Left cardiac atrium (tissue), 4 donors: ENCODE measurements around the gene SUSD6. TPM values are rescaled to one million over a fixed set of nuclear protein-coding genes. Genes with fewer than 3 reads are reported as not detected.
"Not testable (repeated sequence)": the region's sequence is repeated elsewhere in the genome, so short reads cannot be mapped to it uniquely, and the experiment has no call there.

Experiments used
- ATAC-seq, 2 donors: fragments of 200-7000 bp; cut with Tn5 transposase; one replicate each; pipeline ENCODE4 v1.9.1; 2020; ENCODE audit warnings: mild to moderate bottlenecking in 2 of 2, moderate library complexity in 2 of 2
- DNase-seq: peaks from one replicate; pipeline ENCODE4 v3.0.0-alpha.2; 2020
- intact Hi-C, 2 donors: fragments of 100-400 bp; cut with DNase I; formaldehyde crosslinking; loops; one replicate each; pipeline versions ENCODE4 v1.14.1 to v1.15.1; 2022 to 2023
- total RNA-seq, 2 donors: library from RNA; stranded (reverse); fragmentation: NEBNext Ultra II Directional; extraction: Animal tissue kit (Norgen Biotek cat#: 25700); gene quantifications; one replicate each; pipeline ENCODE4 v1.2.1, GENCODE V29; 2021
- donor health status: DM: no; HTN: yes; CAD: no.
- donor health status: DM: no; HTN: yes; CAD: no; lungs with severe emphysema.
- donor health status: DM: yes; HTN: yes; CAD: no.
- donor health status: Dilated cardiomyopathy.

Gene SUSD6
- total RNA-seq, 2 donors from 2014 or later, result 21.8 to 28.1 TPM

DNA sequence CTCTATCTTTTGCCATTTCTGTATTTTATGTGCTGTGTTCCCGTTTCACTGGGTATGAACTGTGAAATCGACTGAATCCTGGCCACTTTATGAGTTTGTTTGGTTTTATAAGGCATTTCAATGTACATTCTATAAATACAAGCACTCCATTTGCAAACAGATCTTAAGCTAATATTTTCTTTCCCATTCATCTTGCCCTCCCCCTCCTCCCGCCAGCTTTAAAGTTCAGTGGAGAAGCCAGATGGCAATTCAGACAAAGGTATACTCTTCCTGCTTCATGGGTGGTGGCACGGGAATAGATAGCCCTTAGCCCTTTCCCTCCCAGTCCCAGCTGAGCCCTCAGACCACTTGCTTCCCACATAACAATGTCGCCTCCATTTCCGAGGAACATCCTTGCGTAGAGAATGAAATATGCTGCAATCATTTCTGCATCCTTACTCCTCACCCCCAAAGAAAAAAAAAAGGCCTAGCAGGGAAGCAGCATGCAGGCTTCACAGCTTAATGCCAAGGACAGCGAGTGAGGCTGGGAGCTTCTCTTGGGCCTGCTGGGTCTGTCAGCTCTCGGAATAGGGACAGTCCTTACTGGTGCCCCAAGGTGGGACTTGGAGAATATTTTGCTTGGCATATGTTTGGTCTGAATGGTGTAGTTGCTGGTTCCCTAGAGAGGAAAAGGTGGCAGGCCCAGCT is 102.7 kb downstream of the SUSD6 start:
- ATAC-seq (no peak), DNase-seq (no peak)
- intact Hi-C loops, result no loop called here

DNA sequence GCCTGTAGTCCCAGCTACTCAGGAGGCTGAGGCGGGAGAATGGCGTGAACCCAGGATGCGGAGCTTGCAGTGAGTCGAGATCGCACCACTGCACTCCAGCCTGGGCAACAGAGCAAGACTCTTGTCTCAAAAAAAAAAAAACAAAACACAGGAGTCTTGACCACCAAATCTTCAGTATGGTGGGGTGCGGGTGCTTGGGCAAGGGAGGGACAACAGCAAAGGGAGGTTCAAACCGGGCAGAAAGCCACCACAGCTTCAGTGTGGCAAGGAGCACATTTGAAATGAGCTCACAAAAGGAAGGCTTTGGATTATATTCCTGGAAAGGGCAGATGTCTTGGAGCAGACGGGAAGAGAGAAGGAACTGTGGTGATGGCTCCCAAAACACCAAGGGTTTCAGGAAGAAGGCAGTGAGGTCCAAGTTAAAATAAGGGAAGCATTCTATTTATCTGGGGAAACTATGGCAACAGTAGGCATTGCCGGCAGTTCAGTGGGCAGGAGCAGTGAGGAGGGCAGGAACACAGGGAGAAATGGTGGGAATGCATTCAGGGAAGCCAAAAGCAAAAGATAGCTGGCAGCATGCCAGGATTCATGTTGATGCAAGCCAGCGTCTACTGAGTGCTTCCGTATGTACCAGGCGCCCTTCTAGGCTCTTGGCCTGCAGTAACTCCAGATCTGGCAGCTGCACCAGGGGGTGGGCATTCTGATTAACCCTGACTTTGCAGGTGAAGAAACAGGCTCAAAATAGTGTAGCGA is 104.5 kb downstream of the SUSD6 start:
- ATAC-seq (peak; percentile 66 to 72), DNase-seq (peak; percentile 77)
- intact Hi-C loops, result loop anchor here in 1 of 2 donors (5.0 kb wide), 1 partner anchor 104 kb away; the partner anchor contains the start of gene SUSD6

DNA sequence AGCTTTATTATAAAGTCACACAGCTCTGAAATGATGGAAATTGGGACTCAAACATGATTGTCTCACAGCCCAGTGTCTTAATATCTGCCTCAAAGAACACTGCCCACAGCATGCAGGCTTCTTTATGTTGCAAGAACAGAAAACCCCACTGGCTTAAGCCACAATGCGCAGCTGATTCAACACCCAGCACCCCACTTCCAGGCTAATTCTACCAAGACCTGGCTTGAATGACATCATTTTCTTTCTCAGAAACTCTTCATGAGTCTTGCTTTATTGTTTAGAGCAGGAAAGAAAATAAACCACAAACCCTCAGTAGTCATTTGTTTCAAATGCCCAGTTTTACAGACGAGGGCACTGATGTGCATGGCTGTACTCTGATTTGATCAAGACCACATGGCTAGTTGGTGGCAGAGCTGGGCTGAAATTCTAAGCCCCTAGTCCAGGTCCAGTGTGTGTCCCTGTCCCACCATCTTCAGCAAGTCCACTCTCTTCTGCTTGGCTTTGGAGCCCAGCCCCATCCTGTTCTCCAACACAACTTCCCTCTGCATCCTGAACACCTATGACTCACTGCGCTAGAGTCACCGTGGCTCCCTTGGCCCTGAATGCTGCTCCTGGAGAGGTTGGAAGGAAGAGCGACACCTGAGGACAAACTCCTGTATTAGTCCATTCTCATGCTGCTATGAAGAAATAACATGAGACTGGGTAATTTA is 105.2 kb downstream of the SUSD6 start:
- intact Hi-C loops, result loop anchor here in 1 of 2 donors (5.0 kb wide), 1 partner anchor 104 kb away; the partner anchor contains the start of gene SUSD6
- DNase-seq (peak; percentile 32), ATAC-seq (peak; percentile 16 to 21)

DNA sequence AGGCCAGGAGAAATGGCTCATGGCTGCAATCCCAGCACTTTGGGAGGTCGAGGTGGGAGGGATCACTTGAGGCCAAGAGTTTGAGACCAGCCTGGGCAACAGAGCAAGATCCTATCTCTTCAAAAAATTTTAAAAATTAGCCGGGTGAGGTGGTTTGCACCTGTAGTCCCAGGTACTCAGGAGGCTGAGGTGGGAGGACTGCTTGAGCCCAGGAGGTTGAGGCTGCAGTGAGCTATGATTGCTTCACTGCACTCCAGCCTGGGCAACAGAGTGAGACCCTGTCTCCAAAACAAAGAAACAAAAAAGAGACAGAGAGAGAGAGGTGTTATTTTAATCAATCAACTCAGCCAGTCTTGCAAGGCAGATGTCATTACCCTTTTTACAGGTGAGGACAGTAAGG is 107.2 kb downstream of the SUSD6 start:
- DNase-seq, ATAC-seq: not testable (repeated sequence)
- intact Hi-C loops, result loop anchor here in 1 of 2 donors (5.0 kb wide), 1 partner anchor 106 kb away; the partner anchor contains the start of gene SUSD6

DNA sequence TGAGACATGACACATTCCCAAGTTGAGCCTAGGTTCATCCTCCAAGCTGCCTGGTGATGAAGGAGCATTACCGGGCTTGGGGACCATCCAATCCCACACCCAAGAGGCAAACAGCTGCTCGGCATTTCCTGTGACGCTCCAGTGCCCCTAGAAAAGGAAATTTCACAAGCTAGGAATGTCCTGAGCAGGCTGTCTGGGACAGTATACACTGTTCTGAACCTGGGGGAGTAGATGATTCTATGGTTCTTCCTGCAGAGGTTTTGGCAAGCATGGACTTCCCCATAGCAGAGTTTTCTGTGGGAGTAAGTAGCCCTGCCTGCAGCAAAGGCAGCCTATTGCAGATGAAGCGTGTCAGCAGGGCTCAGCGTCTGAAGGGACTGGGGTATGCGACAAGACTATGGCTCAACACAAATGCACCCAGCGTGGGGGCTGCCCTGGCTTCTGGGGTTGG is 108.1 kb downstream of the SUSD6 start:
- intact Hi-C loops, result loop anchor here in 1 of 2 donors (5.0 kb wide), 1 partner anchor 107 kb away; the partner anchor contains the start of gene SUSD6
- ATAC-seq (peak; percentile 31 to 80), DNase-seq (peak; percentile 71)

DNA sequence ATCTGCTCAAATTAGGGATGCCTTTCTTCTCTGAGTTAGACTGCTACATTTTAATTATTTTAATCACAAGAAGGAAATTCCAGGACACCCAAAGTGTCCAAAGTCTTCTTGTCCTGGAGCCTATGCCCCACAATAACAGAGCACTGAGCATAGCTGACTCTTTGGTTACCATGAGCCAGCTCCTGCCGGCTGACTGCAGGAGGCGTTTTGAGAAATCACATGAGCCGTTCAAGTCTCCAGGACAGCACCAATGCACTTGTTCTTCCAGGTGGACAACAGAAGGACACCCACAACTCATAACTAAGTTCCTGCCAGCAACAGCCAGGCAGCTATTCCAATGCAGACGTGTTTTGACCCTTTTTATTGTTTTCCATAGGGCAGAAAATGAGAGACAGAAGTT is 109.5 kb downstream of the SUSD6 start:
- ATAC-seq, result no peak
- DNase-seq, result no peak
- intact Hi-C loops, result no loop called here

DNA sequence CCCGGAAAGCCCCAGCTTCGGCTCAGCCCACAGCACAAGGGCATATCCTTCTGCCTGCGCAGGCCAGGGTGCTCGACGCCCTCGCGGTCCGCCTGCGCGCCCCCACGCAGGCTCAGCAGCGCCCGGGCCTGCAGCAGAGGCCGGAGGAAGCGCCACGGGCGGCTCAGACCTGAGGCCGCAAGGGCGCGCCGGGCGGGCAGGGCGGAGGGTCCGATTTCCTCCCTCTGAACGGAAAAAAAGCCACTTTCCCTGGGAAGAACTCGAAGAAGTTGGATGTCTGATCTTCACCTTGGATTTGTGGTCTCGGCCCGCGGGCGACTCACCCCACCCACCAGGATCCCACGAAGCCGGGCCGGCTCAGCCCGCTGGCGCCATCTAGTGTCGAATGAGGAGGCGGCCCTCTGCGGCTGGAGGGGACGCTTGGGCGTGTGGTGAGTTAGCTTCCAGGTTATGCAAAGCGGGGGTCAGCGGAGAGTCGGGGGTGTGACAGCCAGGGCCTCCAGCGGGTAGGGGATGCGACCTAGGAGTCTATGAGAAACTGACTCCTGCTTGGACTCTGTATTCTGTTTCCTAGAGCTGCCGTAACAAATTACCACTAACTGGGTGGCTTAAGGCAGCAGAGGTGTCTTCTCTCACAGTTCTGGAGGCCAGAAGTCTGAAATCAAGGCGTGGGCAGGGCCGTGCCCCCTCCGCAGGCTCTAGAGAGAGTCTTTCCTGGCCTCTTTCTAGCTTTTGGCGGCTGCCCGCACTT is 115.5 kb downstream of the SUSD6 start:
- intact Hi-C loops, result loop anchor here (1.0 to 5.0 kb wide), 4 partner anchors 125 to 190 kb away; no protein-coding TSS in a partner anchor
- ATAC-seq (peak; percentile 96 to 97), DNase-seq (peak; percentile 88)

DNA sequence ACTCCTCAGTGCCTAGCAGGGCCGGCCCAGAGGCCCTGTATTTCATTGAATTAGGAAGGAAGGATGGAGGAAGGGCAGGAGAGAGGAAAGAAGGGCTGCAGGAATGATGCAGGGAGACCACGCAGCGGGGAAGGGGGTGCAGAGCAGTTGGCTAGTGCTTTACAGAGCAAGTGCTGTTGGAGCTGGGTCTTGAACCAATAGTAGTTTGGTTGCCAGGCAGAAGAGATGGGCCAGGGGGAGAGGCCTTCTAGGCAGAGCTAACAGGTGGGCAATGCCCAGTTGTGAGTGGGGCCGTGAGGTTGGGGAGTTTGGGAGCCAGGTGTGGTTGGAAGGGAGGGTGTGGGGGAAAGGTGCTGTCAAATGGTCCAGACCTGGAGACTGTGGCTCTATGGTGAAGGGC is 116.5 kb downstream of the SUSD6 start:
- ATAC-seq, result no peak
- intact Hi-C loops, result loop anchor here (2.0 to 5.0 kb wide), 3 partner anchors 126 to 191 kb away; no protein-coding TSS in a partner anchor
- DNase-seq, result no peak

DNA sequence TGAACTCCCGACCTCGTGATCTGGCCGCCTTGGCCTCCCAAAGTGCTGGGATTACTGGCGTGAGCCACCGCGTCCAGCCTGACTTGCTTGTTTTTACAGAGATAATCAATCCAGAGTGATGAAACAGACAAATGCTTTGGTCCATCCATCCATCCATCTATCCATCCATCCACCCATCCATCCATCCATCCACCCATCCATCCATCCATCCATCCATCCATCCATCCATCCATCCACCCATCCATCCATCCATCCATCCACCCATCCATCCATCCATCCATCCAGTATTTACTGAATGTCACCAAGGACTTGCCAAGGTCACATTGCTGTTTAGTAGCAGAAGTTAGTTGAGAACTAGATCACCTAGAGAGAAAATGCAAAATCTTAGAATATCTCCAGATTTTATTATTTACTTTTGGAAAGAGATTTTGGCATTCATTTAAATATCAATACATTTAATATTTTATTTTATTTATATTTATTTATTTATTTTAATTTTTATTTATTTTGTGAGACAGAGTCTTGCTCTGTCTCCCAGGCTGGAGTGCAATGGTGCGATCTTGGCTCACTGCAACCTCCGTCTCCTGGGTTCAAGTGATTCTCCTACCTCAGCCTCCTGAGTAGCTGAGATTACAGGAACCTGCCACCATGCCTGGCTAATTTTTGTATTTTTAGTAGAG is 120.7 kb downstream of the SUSD6 start:
- ATAC-seq, DNase-seq, intact Hi-C loops: not testable (repeated sequence)

DNA sequence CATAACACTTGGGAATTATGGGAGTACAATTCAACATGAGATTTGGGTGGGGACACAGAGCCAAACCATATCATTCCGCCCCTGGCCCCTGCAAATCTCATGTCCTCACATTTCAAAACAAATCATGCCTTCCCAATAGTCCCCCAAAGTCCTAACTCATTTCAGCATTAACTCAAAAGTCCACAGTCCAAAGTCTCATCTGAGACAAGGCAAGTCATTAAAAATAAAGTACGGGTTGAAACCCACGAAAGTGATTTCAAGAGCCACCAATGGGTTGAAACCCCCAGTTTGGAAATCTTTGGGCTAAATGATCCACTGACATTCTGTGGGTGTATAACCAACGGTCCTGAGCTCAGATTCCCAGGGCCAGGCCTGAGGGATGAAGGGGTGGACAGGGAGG is 125.0 kb downstream of the SUSD6 start:
- intact Hi-C loops, result not testable (repeated sequence)

DNA sequence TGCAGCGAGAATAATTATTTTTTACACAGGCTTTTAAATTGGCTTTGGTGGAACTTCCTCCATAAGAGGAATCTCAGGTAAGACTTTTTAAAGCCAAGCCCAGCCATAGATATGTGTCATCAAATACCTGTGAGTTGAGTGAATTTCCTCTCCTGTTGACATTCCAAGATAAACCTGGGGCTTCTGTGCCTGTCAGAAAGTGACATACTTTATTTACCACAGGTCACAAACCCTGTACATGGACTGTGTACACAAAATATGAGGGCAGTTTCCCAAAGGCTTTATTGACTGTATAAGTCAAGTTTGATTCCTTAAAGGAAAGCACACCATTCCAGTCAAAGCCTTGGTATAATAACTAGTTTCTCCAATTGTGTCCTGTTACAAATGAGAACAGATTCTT is 129.7 kb downstream of the SUSD6 start:
- intact Hi-C loops, result no loop called here
- DNase-seq (no peak), ATAC-seq (no peak)

More for the DNA sequence above, 125.0 kb downstream of the SUSD6 start:
- not testable (repeated sequence) for DNase-seq, ATAC-seq

DNA sequence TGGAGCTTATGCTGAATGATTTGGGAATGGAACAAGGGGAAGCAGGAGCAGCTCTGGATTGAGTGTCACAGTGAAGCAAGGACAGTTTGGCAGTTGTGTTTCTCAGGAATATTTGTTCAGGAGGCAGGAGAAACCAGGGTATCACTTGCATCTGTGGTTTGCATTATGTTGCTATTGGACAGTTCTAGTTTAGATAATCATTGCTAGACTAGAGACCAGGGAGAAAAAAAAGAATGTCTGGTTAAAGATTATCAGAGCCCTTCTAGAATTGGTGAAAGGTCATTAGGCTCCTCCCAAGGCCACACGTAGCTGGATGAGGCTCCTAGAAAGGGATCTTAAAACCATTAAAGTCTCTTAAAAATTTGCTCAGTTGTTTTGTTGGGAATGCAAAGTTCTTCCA is 138.6 kb downstream of the SUSD6 start:
- intact Hi-C loops, result no loop called here
- no peak for ATAC-seq
- DNase-seq, result no peak

DNA sequence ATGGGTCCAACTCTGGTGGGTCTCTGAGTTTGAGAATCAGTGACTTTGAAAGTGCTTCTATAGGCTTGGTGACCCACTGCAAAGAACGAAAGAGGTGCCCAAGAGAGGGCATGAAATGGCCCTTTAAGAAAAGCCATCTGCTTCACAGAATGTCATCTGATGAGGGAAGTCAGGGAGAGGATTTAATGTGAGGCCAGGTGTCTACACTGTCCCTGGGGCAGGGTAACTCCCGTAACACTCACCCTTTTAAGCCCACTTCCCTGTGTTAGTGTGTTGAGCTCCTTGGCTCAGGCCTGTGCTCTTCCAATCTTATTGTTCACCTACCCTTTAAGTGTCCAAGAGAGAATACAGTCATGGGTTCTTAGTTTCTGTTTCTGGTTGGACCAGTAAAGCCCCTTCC is 139.1 kb downstream of the SUSD6 start:
- ATAC-seq (no peak), DNase-seq (no peak)
- intact Hi-C loops, result no loop called here

DNA sequence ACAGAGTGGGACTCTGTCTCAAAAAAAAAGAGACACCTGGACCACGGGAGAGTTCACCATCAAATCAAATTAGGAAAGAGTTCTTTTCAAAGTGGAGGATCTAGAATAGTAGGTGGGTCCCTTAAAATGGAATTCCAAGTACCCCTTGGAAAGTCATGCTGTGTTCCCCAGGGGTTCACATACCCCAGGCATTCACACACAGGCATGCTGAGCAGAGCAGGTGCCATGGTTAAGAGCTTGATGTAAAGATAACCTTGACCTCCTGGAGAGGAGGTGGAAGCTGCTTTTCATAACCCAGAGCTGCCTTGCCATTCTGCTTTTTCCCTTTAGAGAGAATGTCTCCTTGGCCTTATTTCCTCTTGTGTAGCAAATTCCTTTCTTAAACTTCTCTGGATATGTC is 141.4 kb downstream of the SUSD6 start:
- intact Hi-C loops, result no loop called here
- DNase-seq (no peak), ATAC-seq (no peak)

DNA sequence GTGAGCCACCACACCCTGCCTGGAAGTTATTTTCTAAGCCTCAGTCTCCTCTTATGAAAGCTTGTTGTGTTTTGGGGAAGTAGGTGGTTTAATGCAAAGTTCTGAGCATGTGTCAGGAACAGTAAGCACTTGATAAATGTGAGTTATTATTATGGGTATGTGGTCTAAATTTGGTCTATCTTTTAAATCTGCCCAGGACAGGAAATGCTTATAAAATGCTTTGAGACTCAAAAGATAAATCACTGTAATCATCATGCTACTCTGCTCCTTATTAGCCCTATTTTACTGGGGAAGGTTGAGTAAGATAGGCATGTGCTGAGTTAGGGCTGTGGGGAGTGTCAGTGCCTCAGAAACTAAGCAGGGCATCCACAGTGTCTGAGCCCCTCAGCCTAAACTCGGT is 142.5 kb downstream of the SUSD6 start:
- intact Hi-C loops, result no loop called here
- DNase-seq (no peak), ATAC-seq (no peak)

DNA sequence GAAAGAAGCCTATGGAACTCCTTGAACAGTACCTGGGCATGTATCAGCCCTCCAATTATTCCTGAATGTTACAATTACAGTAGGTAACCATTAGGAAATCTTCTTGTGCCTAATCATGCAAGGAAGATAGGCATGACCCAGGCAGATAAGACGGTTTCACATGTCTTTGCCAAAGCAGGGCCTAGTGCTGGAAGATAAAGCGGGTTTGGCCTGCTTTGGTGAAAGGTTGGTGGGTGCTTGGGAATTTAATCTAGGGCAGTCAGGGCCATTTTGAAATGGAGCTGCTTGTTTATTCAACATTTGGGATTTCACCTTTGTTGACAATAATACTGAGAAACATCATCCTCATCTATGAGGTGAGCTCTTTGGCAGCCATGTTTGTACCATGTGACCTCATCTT is 143.1 kb downstream of the SUSD6 start:
- DNase-seq, result no peak
- ATAC-seq, result no peak
- intact Hi-C loops, result no loop called here

DNA sequence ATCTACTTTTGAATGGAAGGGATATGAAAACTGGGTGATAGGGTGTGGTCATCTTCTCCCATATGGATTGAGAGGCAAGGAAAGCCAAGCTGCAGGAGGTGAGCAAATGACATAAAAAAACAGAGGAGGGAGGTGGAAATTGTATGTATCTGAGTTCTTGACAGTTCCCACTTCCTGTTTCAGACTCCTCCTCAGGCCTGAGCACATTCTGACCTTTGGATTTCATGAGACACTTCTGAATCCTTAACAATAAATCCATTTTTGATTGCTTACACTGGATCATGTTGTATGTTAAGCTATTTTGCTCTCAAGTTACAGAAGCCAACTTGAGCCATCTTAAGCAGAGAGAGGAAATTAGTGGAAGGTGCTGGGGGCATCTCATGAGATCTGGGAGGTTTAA is 143.9 kb downstream of the SUSD6 start:
- intact Hi-C loops, result no loop called here
- ATAC-seq (no peak), DNase-seq (no peak)

DNA sequence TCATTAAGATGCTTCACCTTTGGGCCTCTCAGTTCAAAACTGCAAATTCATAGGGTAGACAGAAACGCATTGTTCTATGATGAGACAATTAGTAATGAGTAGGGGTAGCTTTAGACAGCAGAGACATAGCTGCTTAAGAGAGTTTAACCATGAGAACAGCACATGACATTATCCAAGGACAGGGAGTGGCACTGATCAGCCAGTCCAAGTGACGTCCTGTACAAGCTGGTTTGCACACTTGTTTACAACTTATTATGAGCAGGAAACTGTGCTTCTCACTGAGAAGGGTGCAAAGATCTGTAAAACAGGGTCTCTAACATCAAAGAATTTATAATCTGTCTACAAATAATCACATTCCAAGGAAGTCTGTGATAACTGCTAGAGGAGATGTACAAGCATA is 144.4 kb downstream of the SUSD6 start:
- no peak for DNase-seq
- intact Hi-C loops, result no loop called here
- ATAC-seq, result no peak
